HEK293 (cell line): ENCODE measurements around the gene NPHP4.

ENCODE experiments used
- CTCF ChIA-PET: fragments of 350-600 bp; formaldehyde crosslinking; extraction: SDS; loops from one replicate; lab custom pipeline; 2021; ENCODE audit warnings: antibody characterized with exemption; lab: Yijun Ruan, JAX
- POLR2A ChIA-PET: fragments of 300-600 bp; formaldehyde crosslinking; extraction: SDS; loops from one replicate; lab custom pipeline; 2020; ENCODE audit warnings: antibody characterized with exemption, inconsistent platforms; lab: Yijun Ruan, JAX
- H3K27ac ChIP-seq: fragments of 200-500 bp; sonication (Bioruptor generic); 2 replicates; pipeline ENCODE4 v1.5.1; 2014; ENCODE audit warnings: low read depth, low read length, control low read depth, inconsistent platforms; ENCODE audit errors: extremely low read depth
- H3K36me3 ChIP-seq, 2 experiments: fragments of 200-500 bp in 1 of 2; sonication (Bioruptor generic) in 1 of 2; 1 replicate in 1 of 2; 2 replicates in 1 of 2; pipeline ENCODE4 v1.5.1; 2014 to 2017; ENCODE audit warnings: inconsistent platforms in 2 of 2, low read length in 2 of 2; ENCODE audit not compliant: control insufficient read depth in 2 of 2, insufficient read depth in 1 of 2
- H3K4me1 ChIP-seq: fragments of 200-500 bp; sonication (Bioruptor generic); 2 replicates; pipeline ENCODE4 v1.5.1; 2014; ENCODE audit warnings: mild to moderate bottlenecking, low read length, inconsistent platforms; ENCODE audit not compliant: control insufficient read depth, insufficient read depth
- H3K4me3 ChIP-seq: 2 replicates; pipeline ENCODE4 v1.5.1; 2011; ENCODE audit warnings: low read depth, mild to moderate bottlenecking, control low read depth, low read length, moderate library complexity
- H3K9me3 ChIP-seq: fragments of 200-500 bp; sonication (Bioruptor generic); 2 replicates; pipeline ENCODE4 v1.5.1; 2014; ENCODE audit warnings: low read depth, low read length, inconsistent platforms; ENCODE audit not compliant: control insufficient read depth, insufficient read depth
- GLIS1 ChIP-seq: fragments of 450-650 bp; formaldehyde crosslinking; IDR thresholded peaks from 2 replicates; pipeline ENCODE4 v1.5.1; 2016; ENCODE audit warnings: missing biosample characterization, missing genetic modification characterization
- ZBTB1 ChIP-seq: fragments of 450-650 bp; formaldehyde crosslinking; IDR thresholded peaks from 2 replicates; pipeline ENCODE4 v1.5.1; 2016; ENCODE audit warnings: missing biosample characterization, missing genetic modification characterization
- ZBTB8A ChIP-seq: fragments of 450-650 bp; formaldehyde crosslinking; IDR thresholded peaks from 2 replicates; pipeline ENCODE4 v1.5.1; 2016; ENCODE audit warnings: missing biosample characterization, missing genetic modification characterization
- ZNF132 ChIP-seq: fragments of 450-650 bp; formaldehyde crosslinking; IDR thresholded peaks from 2 replicates; pipeline ENCODE4 v1.5.1; 2017; ENCODE audit warnings: missing biosample characterization, missing genetic modification characterization, borderline replicate concordance
- ZNF155 ChIP-seq: fragments of 450-650 bp; formaldehyde crosslinking; IDR thresholded peaks from 2 replicates; pipeline ENCODE4 v1.5.1; 2016; ENCODE audit warnings: missing biosample characterization, missing genetic modification characterization
- ZNF19 ChIP-seq: fragments of 450-650 bp; formaldehyde crosslinking; IDR thresholded peaks from 2 replicates; pipeline ENCODE4; 2016; ENCODE audit warnings: missing biosample characterization, missing genetic modification characterization, low read depth
- ZNF274 ChIP-seq, 2 experiments: fragments of 200-500 bp in 1 of 2; fragments of 450-650 bp in 1 of 2; sonication (Bioruptor generic) in 1 of 2; formaldehyde crosslinking in 1 of 2; IDR thresholded peaks; 2 replicates each; pipeline versions ENCODE4 v1.5.1 to v1.6.1; 2014 to 2016; ENCODE audit warnings: borderline replicate concordance in 1 of 2, inconsistent platforms in 1 of 2, low read length in 1 of 2, missing biosample characterization in 1 of 2, missing genetic modification characterization in 1 of 2
- ZNF621 ChIP-seq: fragments of 450-650 bp; formaldehyde crosslinking; IDR thresholded peaks from 2 replicates; pipeline ENCODE4 v1.5.1; 2017; ENCODE audit warnings: missing biosample characterization, missing genetic modification characterization
- TF ChIP-seq, protein P1 (sequence below): fragments of 450-650 bp; formaldehyde crosslinking; optimal IDR thresholded peaks from 2 replicates; pipeline ENCODE3; 2016; ENCODE audit warnings: missing biosample characterization, mild to moderate bottlenecking, missing genetic modification characterization
- TF ChIP-seq, protein P2 (sequence below): fragments of 450-650 bp; formaldehyde crosslinking; IDR thresholded peaks from 2 replicates; pipeline ENCODE4 v1.5.1; 2016; ENCODE audit warnings: missing biosample characterization, missing genetic modification characterization
- TF ChIP-seq, protein P3 (sequence below): fragments of 450-650 bp; formaldehyde crosslinking; IDR thresholded peaks from 2 replicates; pipeline ENCODE4 v1.5.1; 2016; ENCODE audit warnings: missing biosample characterization, missing genetic modification characterization
- TF ChIP-seq, protein P4 (sequence below): fragments of 450-650 bp; formaldehyde crosslinking; IDR thresholded peaks from 2 replicates; pipeline ENCODE4 v1.5.1; 2016; ENCODE audit warnings: missing biosample characterization, missing genetic modification characterization
- TF ChIP-seq, protein P5 (sequence below): fragments of 450-650 bp; formaldehyde crosslinking; IDR thresholded peaks from 2 replicates; pipeline ENCODE4 v1.5.1; 2017; ENCODE audit warnings: missing biosample characterization, missing genetic modification characterization
- TF ChIP-seq, protein P6 (sequence below): fragments of 450-650 bp; formaldehyde crosslinking; IDR thresholded peaks from 2 replicates; pipeline ENCODE4 v1.5.1; 2016; ENCODE audit warnings: missing biosample characterization, missing genetic modification characterization
- TF ChIP-seq, protein P7 (sequence below): fragments of 450-650 bp; formaldehyde crosslinking; IDR thresholded peaks from 2 replicates; pipeline ENCODE4 v1.5.1; 2017; ENCODE audit warnings: missing biosample characterization, missing genetic modification characterization

Gene NPHP4

DNA sequence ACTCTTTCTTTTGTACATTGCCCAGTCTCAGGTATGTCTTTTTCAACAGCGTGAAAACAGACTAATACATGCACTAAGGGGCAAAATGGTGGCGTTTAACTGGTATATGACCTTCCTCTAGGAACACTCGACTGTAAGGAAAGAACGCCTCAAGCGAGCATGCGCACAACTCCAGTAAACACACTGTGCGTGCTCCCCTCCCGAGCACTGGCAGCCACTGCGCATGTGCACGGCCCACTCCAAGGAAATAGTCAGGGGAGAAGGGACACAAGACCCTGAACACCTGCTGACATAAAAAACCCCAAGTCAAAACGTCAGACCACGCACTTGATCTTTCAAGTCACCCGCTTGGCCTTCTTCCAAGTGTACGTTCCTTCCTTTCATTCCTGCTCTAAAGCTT lies 173.5 kb downstream of the NPHP4 start:
- H3K4me3 ChIP-seq, result no peak overlapping the region
- CTCF ChIA-PET, result no interaction called here
- TF ChIP-seq, protein P1, sequence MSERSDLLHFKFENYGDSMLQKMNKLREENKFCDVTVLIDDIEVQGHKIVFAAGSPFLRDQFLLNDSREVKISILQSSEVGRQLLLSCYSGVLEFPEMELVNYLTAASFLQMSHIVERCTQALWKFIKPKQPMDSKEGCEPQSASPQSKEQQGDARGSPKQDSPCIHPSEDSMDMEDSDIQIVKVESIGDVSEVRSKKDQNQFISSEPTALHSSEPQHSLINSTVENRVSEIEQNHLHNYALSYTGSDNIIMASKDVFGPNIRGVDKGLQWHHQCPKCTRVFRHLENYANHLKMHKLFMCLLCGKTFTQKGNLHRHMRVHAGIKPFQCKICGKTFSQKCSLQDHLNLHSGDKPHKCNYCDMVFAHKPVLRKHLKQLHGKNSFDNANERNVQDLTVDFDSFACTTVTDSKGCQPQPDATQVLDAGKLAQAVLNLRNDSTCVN (tag by site-specific recombination), result no peak
- no peak for TF ChIP-seq ZBTB8A (tag by site-specific recombination)
- TF ChIP-seq, protein P2, sequence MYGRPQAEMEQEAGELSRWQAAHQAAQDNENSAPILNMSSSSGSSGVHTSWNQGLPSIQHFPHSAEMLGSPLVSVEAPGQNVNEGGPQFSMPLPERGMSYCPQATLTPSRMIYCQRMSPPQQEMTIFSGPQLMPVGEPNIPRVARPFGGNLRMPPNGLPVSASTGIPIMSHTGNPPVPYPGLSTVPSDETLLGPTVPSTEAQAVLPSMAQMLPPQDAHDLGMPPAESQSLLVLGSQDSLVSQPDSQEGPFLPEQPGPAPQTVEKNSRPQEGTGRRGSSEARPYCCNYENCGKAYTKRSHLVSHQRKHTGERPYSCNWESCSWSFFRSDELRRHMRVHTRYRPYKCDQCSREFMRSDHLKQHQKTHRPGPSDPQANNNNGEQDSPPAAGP (tag by site-specific recombination), result no peak
- H3K9me3 ChIP-seq, result no peaks in the 10 kb centered on the region
- H3K27ac ChIP-seq, result no peak overlapping the region
- POLR2A ChIA-PET, result no interaction called here
- H3K4me1 ChIP-seq, result no peaks in the 10 kb centered on the region
- no peaks in the 10 kb centered on the region for H3K36me3 ChIP-seq

DNA sequence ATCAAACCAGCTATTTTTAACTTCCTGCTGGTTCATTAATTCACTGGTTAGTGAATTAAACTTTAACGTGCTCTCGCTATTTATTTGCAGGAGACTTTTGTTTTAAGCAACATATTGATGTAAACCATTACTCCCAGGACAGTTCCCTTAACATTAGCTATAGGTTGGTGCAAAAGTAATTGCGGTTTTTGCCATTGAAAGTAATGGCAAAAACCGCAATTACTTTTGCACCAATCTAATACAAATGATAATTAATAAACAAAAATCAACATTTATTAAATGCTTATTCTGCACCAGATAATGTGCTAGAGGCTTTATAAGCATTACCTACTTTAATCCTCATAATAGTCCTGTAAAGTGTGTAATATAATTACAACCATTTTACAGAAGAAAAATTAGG lies 176.5 kb downstream of the NPHP4 start:
- Histone ChIP-seq H3K27ac (no peak overlapping the region), H3K4me1 (no peaks in the 10 kb centered on the region), H3K4me3 (no peak overlapping the region), H3K9me3 (no peaks in the 10 kb centered on the region), H3K36me3 (no peaks in the 10 kb centered on the region)
- ChIA-PET CTCF (interaction anchor here (0.6 kb wide), 1 partner anchor 227 kb away, joined by 3 read pairs; no protein-coding TSS in a partner anchor), POLR2A (no interaction called here)
- TF ChIP-seq, protein P3, sequence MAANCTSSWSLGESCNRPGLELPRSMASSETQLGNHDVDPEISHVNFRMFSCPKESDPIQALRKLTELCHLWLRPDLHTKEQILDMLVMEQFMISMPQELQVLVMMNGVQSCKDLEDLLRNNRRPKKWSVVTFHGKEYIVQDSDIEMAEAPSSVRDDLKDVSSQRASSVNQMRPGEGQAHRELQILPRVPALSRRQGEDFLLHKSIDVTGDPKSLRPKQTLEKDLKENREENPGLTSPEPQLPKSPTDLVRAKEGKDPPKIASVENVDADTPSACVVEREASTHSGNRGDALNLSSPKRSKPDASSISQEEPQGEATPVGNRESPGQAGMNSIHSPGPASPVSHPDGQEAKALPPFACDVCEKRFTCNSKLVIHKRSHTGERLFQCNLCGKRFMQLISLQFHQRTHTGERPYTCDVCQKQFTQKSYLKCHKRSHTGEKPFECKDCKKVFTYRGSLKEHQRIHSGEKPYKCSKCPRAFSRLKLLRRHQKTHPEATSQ (tag by site-specific recombination), result no peak
- TF ChIP-seq GLIS1, result no peak
- TF ChIP-seq, protein P4, sequence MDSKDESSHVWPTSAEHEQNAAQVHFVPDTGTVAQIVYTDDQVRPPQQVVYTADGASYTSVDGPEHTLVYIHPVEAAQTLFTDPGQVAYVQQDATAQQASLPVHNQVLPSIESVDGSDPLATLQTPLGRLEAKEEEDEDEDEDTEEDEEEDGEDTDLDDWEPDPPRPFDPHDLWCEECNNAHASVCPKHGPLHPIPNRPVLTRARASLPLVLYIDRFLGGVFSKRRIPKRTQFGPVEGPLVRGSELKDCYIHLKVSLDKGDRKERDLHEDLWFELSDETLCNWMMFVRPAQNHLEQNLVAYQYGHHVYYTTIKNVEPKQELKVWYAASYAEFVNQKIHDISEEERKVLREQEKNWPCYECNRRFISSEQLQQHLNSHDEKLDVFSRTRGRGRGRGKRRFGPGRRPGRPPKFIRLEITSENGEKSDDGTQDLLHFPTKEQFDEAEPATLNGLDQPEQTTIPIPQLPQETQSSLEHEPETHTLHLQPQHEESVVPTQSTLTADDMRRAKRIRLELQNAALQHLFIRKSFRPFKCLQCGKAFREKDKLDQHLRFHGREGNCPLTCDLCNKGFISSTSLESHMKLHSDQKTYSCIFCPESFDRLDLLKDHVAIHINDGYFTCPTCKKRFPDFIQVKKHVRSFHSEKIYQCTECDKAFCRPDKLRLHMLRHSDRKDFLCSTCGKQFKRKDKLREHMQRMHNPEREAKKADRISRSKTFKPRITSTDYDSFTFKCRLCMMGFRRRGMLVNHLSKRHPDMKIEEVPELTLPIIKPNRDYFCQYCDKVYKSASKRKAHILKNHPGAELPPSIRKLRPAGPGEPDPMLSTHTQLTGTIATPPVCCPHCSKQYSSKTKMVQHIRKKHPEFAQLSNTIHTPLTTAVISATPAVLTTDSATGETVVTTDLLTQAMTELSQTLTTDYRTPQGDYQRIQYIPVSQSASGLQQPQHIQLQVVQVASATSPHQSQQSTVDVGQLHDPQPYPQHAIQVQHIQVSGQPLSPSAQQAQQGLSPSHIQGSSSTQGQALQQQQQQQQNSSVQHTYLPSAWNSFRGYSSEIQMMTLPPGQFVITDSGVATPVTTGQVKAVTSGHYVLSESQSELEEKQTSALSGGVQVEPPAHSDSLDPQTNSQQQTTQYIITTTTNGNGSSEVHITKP, result no peak

DNA sequence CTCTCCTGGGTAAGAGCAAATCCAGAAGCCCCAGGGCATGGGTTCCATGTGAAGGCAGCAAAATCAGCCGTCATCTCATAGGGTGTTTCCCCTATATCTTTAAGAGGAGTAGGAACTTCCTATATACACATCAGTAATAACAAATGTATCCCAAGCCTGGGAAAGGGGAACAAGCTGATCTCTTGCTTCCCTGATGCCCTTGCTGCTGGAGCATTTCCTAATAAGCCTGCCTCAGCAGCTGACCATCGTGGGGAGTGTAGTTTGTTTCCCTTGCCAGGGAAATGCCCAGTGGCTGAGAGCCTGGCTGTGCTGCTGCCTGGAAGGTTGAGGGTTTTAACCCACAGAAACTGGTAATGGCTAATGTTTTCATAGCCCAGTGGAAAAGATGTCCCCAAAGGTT lies 177.0 kb downstream of the NPHP4 start:
- ChIA-PET CTCF (no interaction called here), POLR2A (no interaction called here)
- no peaks in the 10 kb centered on the region for H3K4me1 ChIP-seq

More for the DNA sequence above, 177.0 kb downstream of the NPHP4 start:
- TF ChIP-seq ZNF19 (tag by site-specific recombination) (no peak), ZNF155 (tag by site-specific recombination) (no peak), ZNF274 (IDR thresholded peaks at IDR 0.05; ENCODE audit: low read length) (no peak), ZNF274 (tag by site-specific recombination; IDR thresholded peaks at IDR 0.05; ENCODE audit: borderline replicate concordance) (no peak), ZNF132 (no peak), ZNF621 (tag by site-specific recombination) (no peak), ZBTB1 (tag by site-specific recombination) (no peak)
- TF ChIP-seq, protein P5, sequence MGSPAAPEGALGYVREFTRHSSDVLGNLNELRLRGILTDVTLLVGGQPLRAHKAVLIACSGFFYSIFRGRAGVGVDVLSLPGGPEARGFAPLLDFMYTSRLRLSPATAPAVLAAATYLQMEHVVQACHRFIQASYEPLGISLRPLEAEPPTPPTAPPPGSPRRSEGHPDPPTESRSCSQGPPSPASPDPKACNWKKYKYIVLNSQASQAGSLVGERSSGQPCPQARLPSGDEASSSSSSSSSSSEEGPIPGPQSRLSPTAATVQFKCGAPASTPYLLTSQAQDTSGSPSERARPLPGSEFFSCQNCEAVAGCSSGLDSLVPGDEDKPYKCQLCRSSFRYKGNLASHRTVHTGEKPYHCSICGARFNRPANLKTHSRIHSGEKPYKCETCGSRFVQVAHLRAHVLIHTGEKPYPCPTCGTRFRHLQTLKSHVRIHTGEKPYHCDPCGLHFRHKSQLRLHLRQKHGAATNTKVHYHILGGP (tag by site-specific recombination), result no peak
- TF ChIP-seq, protein P6, sequence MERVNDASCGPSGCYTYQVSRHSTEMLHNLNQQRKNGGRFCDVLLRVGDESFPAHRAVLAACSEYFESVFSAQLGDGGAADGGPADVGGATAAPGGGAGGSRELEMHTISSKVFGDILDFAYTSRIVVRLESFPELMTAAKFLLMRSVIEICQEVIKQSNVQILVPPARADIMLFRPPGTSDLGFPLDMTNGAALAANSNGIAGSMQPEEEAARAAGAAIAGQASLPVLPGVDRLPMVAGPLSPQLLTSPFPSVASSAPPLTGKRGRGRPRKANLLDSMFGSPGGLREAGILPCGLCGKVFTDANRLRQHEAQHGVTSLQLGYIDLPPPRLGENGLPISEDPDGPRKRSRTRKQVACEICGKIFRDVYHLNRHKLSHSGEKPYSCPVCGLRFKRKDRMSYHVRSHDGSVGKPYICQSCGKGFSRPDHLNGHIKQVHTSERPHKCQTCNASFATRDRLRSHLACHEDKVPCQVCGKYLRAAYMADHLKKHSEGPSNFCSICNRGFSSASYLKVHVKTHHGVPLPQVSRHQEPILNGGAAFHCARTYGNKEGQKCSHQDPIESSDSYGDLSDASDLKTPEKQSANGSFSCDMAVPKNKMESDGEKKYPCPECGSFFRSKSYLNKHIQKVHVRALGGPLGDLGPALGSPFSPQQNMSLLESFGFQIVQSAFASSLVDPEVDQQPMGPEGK (tag by site-specific recombination), result no peak
- TF ChIP-seq, protein P3 (tag by site-specific recombination), result no peak
- TF ChIP-seq, protein P7, sequence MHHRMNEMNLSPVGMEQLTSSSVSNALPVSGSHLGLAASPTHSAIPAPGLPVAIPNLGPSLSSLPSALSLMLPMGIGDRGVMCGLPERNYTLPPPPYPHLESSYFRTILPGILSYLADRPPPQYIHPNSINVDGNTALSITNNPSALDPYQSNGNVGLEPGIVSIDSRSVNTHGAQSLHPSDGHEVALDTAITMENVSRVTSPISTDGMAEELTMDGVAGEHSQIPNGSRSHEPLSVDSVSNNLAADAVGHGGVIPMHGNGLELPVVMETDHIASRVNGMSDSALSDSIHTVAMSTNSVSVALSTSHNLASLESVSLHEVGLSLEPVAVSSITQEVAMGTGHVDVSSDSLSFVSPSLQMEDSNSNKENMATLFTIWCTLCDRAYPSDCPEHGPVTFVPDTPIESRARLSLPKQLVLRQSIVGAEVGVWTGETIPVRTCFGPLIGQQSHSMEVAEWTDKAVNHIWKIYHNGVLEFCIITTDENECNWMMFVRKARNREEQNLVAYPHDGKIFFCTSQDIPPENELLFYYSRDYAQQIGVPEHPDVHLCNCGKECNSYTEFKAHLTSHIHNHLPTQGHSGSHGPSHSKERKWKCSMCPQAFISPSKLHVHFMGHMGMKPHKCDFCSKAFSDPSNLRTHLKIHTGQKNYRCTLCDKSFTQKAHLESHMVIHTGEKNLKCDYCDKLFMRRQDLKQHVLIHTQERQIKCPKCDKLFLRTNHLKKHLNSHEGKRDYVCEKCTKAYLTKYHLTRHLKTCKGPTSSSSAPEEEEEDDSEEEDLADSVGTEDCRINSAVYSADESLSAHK (tag by site-specific recombination), result no peak
- Histone ChIP-seq H3K4me3 (no peak overlapping the region), H3K36me3 (no peaks in the 10 kb centered on the region), H3K9me3 (no peaks in the 10 kb centered on the region), H3K27ac (no peak overlapping the region)
